Nephron progenitor cell (in vitro differentiated cells): ENCODE measurements around the gene ABHD2.

Source experiments
- DNase-seq: peaks from one replicate; pipeline ENCODE4 v3.0.0; 2021
- H3K27ac Mint-ChIP-seq: 2 replicates; pipeline ENCODE4 v1.8.0; 2021; ENCODE audit warnings: mild to moderate bottlenecking, moderate library complexity, mixed read lengths
- H3K27me3 Mint-ChIP-seq: 2 replicates; pipeline ENCODE4 v1.8.0; 2021; ENCODE audit warnings: mild to moderate bottlenecking, low read depth, mixed read lengths; ENCODE audit not compliant: poor library complexity
- H3K36me3 Mint-ChIP-seq: 2 replicates; pipeline ENCODE4 v1.8.0; 2021; ENCODE audit warnings: low read depth, mixed read lengths
- H3K4me1 Mint-ChIP-seq: 2 replicates; pipeline ENCODE4 v1.8.0; 2021; ENCODE audit warnings: mixed read lengths
- H3K4me3 Mint-ChIP-seq: 2 replicates; pipeline ENCODE4 v1.8.0; 2021; ENCODE audit warnings: mild to moderate bottlenecking, moderate library complexity, mixed read lengths
- H3K9me3 Mint-ChIP-seq: 2 replicates; pipeline ENCODE4 v1.8.0; 2021; ENCODE audit warnings: mild to moderate bottlenecking, moderate library complexity, mixed read lengths
- CTCF ChIP-seq: fragments of 200-600 bp; sonication (generic); IDR thresholded peaks from 2 replicates; pipeline ENCODE4 v1.5.0; 2021; ENCODE audit warnings: antibody characterized with exemption

ABHD2 gene

GRCh38 chr15:89184357-89184756, 96.1 kb downstream of the ABHD2 start:
- Mint-ChIP-seq H3K27me3 (no peaks in the 10 kb centered on the region), H3K4me1 (peaks cover 10% of the 10 kb centered on the region), H3K36me3 (peaks cover 29% of the 10 kb centered on the region), H3K9me3 (no peaks in the 10 kb centered on the region), H3K4me3 (no peak overlapping the region), H3K27ac (no peak overlapping the region)
- DNase-seq = no peak
- no peak for TF ChIP-seq CTCF

- no peak overlapping the region for H3K4me3 Mint-ChIP-seq
- no peaks in the 10 kb centered on the region for H3K27me3 Mint-ChIP-seq
- no peak overlapping the region for H3K27ac Mint-ChIP-seq
- H3K4me1 Mint-ChIP-seq = peaks cover 10% of the 10 kb centered on the region
- no peak for DNase-seq
- no peak for TF ChIP-seq CTCF
- H3K36me3 Mint-ChIP-seq = peaks cover 34% of the 10 kb centered on the region
- H3K9me3 Mint-ChIP-seq = no peaks in the 10 kb centered on the region
Measured at GRCh38 chr15:89184886-89185526, 96.8 kb downstream of the ABHD2 start.

GRCh38 chr15:89186803-89187202, 98.5 kb downstream of the ABHD2 start:
- Mint-ChIP-seq H3K27me3 (no peaks in the 10 kb centered on the region), H3K36me3 (peaks cover 37% of the 10 kb centered on the region), H3K27ac (no peak overlapping the region), H3K9me3 (no peaks in the 10 kb centered on the region), H3K4me1 (peaks cover 11% of the 10 kb centered on the region), H3K4me3 (no peak overlapping the region)
- no peak for TF ChIP-seq CTCF
- DNase-seq = no peak

- peaks cover 16% of the 10 kb centered on the region for H3K4me1 Mint-ChIP-seq
- no peaks in the 10 kb centered on the region for H3K9me3 Mint-ChIP-seq
- no peak for DNase-seq
- TF ChIP-seq CTCF = no peak
- H3K4me3 Mint-ChIP-seq = no peak overlapping the region
- no peaks in the 10 kb centered on the region for H3K27me3 Mint-ChIP-seq
- peak overlapping the region; percentile 54 for H3K27ac Mint-ChIP-seq
- H3K36me3 Mint-ChIP-seq = peaks cover 42% of the 10 kb centered on the region
Measured at GRCh38 chr15:89187301-89187985, 99.2 kb downstream of the ABHD2 start.

GRCh38 chr15:89187986-89188514, 99.8 kb downstream of the ABHD2 start:
- no peaks in the 10 kb centered on the region for H3K27me3 Mint-ChIP-seq
- H3K4me1 Mint-ChIP-seq = peaks cover 16% of the 10 kb centered on the region
- no peak for TF ChIP-seq CTCF
- H3K27ac Mint-ChIP-seq = peak overlapping the region; percentile 54
- no peaks in the 10 kb centered on the region for H3K9me3 Mint-ChIP-seq
- H3K36me3 Mint-ChIP-seq = peaks cover 45% of the 10 kb centered on the region
- DNase-seq = no peak
- no peak overlapping the region for H3K4me3 Mint-ChIP-seq
